Ramos (cell line): ENCODE measurements around the gene CWF19L2.
"Not testable (repeated sequence)": the region's sequence is repeated elsewhere in the genome, so short reads cannot be mapped to it uniquely, and the experiment has no call there.

ENCODE experiments used
- in situ Hi-C: fragments of 300-500 bp; cut with MboI; formaldehyde crosslinking; loops from one replicate; pipeline ENCODE4 v1.14.3; 2022; ENCODE audit warnings: low sequenced_read_pairs; ENCODE audit not compliant: unreplicated experiment

Gene CWF19L2

GRCh38 chr11:107439586-107440167 lies 17.9 kb downstream of the CWF19L2 start:
- in situ Hi-C loops = no loop called here

GRCh38 chr11:107438148-107438547 lies 19.5 kb downstream of the CWF19L2 start:
- in situ Hi-C loops = no loop called here

- in situ Hi-C loops = no loop called here
Observed at GRCh38 chr11:107430525-107430924, 27.1 kb downstream of the CWF19L2 start.

GRCh38 chr11:107427569-107428180 lies 29.9 kb downstream of the CWF19L2 start:
- in situ Hi-C loops = no loop called here

DNA sequence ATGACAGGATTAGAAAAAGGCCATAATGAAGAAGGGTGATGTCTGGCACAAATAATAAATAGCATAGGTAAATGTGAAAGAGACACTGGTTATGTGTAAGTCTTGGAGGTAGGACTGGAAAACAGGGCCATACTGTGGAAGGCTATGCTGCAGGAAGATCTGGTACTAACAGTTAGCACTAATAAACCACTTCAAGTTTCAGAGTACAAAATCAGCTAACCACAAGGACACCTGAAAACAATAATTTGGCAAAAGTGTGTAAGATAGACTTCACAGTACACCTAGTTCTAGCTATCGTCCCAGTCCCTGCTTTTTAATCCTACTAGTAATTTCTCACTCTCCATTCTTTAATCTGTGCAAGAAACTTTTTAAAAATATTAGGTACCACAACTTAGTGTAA lies 44.3 kb downstream of the CWF19L2 start:
- in situ Hi-C loops = no loop called here

DNA sequence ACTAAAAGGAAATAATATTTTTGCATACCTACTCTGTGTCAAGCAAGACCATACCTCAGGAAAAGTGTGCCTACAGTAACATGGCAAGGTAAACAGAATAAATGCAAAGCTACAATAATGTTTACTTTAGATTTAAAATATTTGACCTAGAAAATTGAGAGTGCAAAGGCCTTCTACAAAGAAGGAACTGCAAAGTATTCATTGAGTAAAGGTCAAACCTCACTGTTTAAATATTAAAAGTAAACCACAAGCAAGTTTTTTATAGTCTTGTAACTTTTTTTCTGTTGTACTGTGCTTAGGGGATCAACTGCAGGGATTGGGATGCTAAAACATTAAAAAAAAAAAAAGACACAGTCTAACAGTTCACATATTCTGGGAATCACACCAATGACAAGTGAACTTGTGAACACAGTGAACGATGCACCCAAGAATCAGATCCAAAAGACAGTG lies 48.8 kb downstream of the CWF19L2 start:
- in situ Hi-C loops = no loop called here

DNA sequence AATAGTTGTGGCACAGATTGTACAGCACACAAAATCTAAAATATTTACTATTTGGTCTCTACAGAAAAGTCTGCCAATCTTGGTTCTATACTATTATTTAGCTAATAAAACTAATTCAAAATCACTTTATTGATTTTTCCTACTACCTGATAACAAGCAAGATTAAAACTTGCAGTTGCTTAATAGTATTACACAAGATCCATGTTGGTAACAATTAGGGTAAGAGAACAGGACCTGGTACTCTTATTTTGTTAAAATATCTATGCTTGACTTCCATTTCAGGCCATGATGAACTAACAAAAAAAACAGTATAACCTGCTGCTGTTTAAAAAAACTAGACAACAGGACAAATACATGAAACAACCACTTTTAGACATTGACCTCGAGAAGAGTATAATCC lies 52.4 kb downstream of the CWF19L2 start:
- in situ Hi-C loops = no loop called here

DNA sequence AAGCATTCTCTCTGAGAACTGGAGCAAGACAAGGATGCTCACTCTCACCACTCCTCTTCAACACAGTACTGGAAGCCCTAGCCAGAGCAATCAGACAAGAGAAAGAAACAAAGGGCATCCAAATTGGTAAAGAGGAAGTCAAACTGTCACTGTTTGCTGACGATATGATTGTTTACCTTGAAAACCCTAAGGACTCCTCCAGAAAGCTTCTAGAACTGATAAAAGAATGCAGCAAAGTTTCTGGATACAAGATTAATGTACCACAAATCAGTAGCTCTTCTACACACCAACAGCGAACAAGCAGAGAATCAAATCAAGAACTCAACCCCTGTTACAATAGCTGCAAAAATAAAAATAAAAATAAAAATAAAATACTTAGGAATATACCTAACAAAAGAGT lies 56.5 kb downstream of the CWF19L2 start:
- in situ Hi-C loops = not testable (repeated sequence)

- in situ Hi-C loops = no loop called here
Observed at GRCh38 chr11:107397357-107397756, 60.3 kb downstream of the CWF19L2 start.

DNA sequence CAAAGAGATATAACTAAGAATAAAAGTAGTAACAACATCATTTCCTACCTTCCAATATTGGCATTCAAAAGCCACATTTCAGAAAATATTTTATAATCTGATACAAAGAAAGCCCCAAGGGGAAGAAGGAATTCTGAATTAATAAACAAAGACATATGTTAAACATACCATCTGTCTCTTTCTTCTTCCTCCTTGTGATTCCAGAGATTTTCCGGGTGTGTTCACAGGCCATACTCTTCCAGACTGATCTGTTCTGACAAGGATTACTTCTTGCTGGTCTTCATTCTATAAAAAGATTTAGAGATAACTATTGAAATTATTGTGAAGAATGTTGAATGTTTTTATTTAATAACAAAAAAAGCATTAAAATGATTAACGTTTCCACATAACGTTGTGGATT lies 65.0 kb downstream of the CWF19L2 start:
- in situ Hi-C loops = no loop called here

DNA sequence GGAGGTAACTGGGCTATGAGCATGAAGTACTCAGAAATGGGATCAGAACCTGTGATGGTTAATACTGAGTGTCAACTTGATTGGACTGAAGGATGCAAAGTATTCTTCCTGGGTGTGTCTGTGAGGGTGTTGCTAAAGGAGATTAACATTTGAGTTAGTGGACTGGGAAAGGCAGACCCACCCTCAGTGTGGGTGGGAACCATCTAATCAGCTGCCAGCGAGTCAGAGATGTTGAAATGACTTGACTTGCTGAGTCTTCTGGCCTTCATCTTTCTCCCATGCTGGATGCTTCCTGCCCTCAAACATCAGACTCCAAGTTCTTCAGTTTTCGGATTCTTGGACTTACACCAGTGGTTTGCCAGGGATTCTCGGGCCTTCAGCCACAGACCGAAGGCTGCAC lies 66.9 kb downstream of the CWF19L2 start:
- in situ Hi-C loops = not testable (repeated sequence)

- in situ Hi-C loops = no loop called here
Observed at GRCh38 chr11:107387666-107388065, 70.0 kb downstream of the CWF19L2 start.

- in situ Hi-C loops = no loop called here
Observed at GRCh38 chr11:107385361-107385981, 72.2 kb downstream of the CWF19L2 start.

DNA sequence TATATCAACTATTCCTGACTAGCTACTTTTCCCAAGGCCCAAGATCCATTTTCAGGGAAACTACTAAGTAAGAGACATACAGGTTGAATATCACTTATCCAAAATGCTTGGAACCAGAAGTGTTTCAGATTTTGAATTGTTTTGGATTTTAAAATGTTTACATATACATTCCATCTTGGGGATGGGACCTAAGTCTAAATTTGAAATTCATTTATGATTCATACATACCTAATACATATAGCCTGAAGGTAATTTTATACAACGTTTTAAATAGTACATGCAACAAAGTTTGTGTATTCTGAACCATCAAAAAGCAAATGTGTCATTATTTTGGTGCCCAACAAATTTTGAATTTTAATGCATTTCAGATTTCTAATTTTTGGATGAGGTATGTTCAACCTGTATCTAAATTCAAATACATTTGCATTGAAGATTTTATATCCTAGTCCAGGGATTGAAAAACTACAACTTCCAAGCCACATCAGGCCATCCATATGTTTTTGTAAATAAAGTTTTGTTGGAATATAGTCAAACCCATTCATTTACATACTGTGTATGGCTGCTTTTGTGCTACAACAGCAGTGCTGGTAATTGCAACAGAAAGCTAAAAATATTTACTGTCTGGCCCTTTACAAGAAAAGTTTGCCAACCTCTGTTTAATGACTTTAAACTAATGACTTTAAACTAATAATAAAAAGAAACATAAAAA lies 73.3 kb downstream of the CWF19L2 start:
- in situ Hi-C loops = no loop called here

- in situ Hi-C loops = no loop called here
Observed at GRCh38 chr11:107372439-107372838, 85.2 kb downstream of the CWF19L2 start.

DNA sequence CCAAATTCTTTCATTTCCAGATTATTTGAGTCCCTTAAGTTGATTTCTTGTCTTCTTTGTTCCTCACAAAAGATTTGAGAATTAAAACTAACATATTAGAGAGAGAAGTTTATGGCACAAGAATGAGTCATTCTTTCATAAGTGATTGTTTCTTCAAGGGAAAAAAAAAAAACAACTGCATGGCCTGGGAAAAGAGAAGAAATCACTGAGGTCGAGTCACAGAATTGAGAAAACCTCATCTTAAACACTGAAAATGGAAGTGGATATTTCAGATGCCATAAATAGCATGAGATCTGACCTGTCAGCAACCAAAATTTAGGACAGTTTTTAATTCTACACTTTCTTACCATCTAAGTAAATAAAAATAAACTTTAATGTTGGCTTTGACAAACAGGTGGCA lies 87.2 kb downstream of the CWF19L2 start:
- in situ Hi-C loops = no loop called here

- in situ Hi-C loops = no loop called here
Observed at GRCh38 chr11:107359701-107360100, 97.9 kb downstream of the CWF19L2 start.

DNA sequence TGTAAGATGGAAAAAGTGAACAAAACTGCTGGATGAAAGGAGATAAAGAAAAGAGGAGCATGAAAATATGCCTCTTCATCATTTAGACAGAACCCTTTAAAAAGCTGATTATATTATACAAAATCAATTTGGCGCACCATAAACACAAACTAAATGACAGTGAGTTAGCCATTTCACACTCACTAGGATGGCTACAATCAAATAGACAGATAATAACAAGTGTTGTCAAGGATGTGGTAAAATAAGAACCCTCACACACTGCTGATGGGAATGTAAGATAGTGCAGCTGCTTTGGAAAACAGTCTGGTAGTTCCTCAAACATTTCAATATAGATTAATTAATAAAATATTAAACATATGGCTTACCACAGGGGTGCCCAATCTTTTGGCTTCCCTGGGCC lies 99.7 kb downstream of the CWF19L2 start:
- in situ Hi-C loops = no loop called here

DNA sequence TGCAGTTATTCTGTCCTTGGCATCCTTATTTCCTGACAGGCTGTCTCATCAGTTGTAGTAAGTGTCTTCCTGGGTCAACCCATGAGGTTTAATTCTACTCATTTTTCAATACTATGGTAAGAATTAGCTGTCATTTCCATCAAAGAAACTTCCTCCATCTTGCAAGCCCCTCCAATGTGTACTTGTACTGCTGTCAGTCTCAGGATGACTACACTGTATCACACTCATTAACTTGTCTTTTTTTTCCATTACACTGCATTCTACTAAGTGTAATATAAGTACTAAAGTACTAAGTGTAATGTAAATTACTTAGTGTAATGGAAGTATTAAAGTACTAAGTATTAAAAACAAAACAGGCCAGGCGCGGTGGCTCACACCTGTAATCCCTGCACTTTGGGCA lies 102.8 kb downstream of the CWF19L2 start:
- in situ Hi-C loops = no loop called here

DNA sequence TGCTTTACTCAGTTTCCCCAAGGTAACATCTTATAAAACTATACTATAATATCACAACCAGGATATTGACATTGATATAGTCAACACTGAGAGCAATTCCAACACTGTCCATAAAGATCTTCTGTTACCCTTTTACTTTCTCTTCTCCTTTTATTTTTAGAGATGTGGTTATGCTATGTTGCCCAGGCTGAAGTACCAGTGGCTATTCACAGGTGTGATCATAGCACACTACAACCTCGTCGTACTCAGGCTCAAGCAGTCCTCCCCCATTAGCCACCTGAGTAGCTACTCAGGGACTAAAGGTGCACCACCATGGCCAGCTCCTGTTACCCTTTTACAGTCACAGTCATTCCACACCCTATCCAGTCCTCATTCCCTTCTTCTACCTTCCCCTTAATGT lies 119.7 kb downstream of the CWF19L2 start:
- in situ Hi-C loops = no loop called here

- in situ Hi-C loops = no loop called here
Observed at GRCh38 chr11:107331728-107332127, 125.9 kb downstream of the CWF19L2 start.
